ENCODE measurements around the gene AP2B1.

- TF ChIP-seq CTCF (IDR thresholded peaks at IDR 0.05), result no peak
- TF ChIP-seq POLR2AphosphoS5 (IDR thresholded peaks at IDR 0.05), result no peak
These were observed 121.0 kb downstream of the AP2B1 start for GRCh38 chr17:35708149-35708548.

All from transverse colon (tissue), 4 donors.